ENCODE data around the gene NBPF4. TPM values are rescaled to one million over a fixed set of nuclear protein-coding genes. Genes with fewer than 3 reads are reported as not detected.

NBPF4 gene
- total and polyA plus RNA-seq, 10 of the 15 experiments (the other 5 are each of a cell fraction or from before 2014, with no cell fraction given), result not detected

DNA sequence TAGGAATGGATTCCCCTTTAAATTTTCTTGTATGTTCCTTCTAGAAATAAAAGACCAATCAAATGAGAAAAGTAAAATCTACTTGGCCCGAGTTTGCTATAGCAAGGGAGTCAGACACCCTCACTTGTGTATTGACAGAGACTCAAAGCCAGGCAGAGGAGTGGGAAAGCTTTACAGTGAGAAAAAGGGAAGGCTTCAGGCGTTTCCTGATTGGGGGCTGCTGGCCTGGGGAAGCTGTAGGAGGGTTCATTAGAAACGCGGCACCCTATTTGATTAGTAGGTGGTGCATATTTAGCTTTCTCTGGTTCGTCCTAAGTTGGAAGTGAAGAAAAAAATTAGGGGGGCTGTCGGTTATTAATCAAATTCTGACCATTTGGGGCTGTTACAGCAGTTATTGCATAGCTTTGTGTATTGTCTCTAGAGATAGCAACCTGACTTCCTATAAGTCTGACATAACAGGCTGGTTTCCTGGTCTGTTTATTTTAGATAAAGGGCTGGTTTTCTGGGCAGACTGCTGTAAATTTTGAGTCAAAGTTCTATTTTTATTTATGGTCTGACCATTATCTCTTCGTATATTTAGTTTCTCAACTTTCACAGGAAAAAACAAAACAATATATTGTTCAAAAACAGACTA, 53.8 kb downstream of the NBPF4 start:
- FAIRE-seq, result no peak
- intact Hi-C loops (cut with micrococcal nuclease; ENCODE audit: unreplicated experiment) (loop anchor here (5.0 kb wide), 1 partner anchor 48 kb away; no protein-coding TSS in a partner anchor), in situ Hi-C loops (cut with MboI) (no loop called here)
- no TSS peak for BruUV-seq (replicated peaks)
- RAD21 ChIA-PET (ENCODE audit: unreplicated experiment), result no interaction called here
- WGBS (ENCODE audit: insufficient coverage, insufficient replicate concordance, low lambda C conversion rate, missing lambda C conversion rate), result 39% methylated on average over 7 of the region's 7 CpGs
- no peak overlapping the region for H3K9ac ChIP-seq (ENCODE audit: control insufficient read depth, insufficient read depth, low read length)
- no peaks in the 10 kb centered on the region for H3K9me3 ChIP-seq (replicated peaks; ENCODE audit: control insufficient read depth, insufficient read depth, low read length)
- H3K4me1 ChIP-seq (ENCODE audit: control insufficient read depth, insufficient read depth, low read length), result no peaks in the 10 kb centered on the region
- no peak for DNase-seq (ENCODE audit: low read depth, low spot score)
- no peak overlapping the region for H3K4me3 ChIP-seq
- no peak overlapping the region for H3K27ac ChIP-seq (ENCODE audit: control insufficient read depth, insufficient read depth)
- no peak overlapping the region for H2AFZ ChIP-seq (ENCODE audit: control insufficient read depth, low read depth, low read length)
- H3K27me3 ChIP-seq (replicated peaks in 1 of 2; ENCODE audit: control insufficient read depth in 2 of 2, insufficient read depth in 2 of 2, low read length in 1 of 2), result no peaks in the 10 kb centered on the region
- POLR2A ChIA-PET, result interaction anchor here (1.5 kb wide), 1 partner anchor 10 kb away, joined by 4 read pairs; the partner anchor contains the start of gene SLC25A24
- no peak overlapping the region for H3K4me2 ChIP-seq (ENCODE audit: control insufficient read depth, insufficient read depth)
- SMC1A ChIA-PET (ENCODE audit: uncharacterized antibody, unreplicated experiment), result interaction anchor here (1.1 kb wide), 1 partner anchor 10 kb away, joined by 3 read pairs; the partner anchor contains the start of gene SLC25A24
- no peaks in the 10 kb centered on the region for H4K20me1 ChIP-seq (ENCODE audit: control insufficient read depth, insufficient read depth)
- no peaks in the 10 kb centered on the region for H3K36me3 ChIP-seq (ENCODE audit: control insufficient read depth in 2 of 2, insufficient read depth in 2 of 2, low read length in 1 of 2)
- no peaks in the 10 kb centered on the region for H3K79me2 ChIP-seq (ENCODE audit: control insufficient read depth, insufficient read depth, low read length)
- ATAC-seq, result no peak
- CTCF ChIA-PET, result interaction anchor here (0.6 kb wide), 1 partner anchor 25 kb away, joined by 3 read pairs; no protein-coding TSS in a partner anchor
- TF ChIP-seq RFX5 (IDR thresholded peaks at IDR 0.05; ENCODE audit: low read depth, low read length) (no peak), MEF2B (IDR thresholded peaks at IDR 0.05; ENCODE audit: partially characterized antibody, poor library complexity, severe bottlenecking) (no peak), ELK1 (IDR thresholded peaks at IDR 0.05; ENCODE audit: low read depth, low read length) (no peak), POLR2AphosphoS2 (IDR thresholded peaks at IDR 0.05; ENCODE audit: low read depth, low read length) (no peak), YY1 (IDR thresholded peaks at IDR 0.05; ENCODE audit: low read depth, low read length) (no peak), ZNF622 (IDR thresholded peaks at IDR 0.05) (no peak), SMAD1 (IDR thresholded peaks at IDR 0.05; ENCODE audit: low read depth, partially characterized antibody) (no peak), BHLHE40 (IDR thresholded peaks at IDR 0.05; ENCODE audit: borderline replicate concordance in 1 of 2, low read depth in 2 of 2, low read length in 1 of 2) (no peak), HDAC2 (IDR thresholded peaks at IDR 0.05) (no peak), IRF3 (IDR thresholded peaks at IDR 0.05) (no peak), IKZF1 (conservative IDR thresholded peaks at IDR 0.05) (no peak), CHD4 (IDR thresholded peaks at IDR 0.05) (no peak), IRF5 (IDR thresholded peaks at IDR 0.05; ENCODE audit: borderline replicate concordance) (no peak), TAF1 (IDR thresholded peaks at IDR 0.05; ENCODE audit: borderline replicate concordance, low read depth, low read length) (no peak), NFIC (IDR thresholded peaks at IDR 0.05; ENCODE audit: low read depth, low read length) (no peak)
- TF ChIP-seq, protein P1, sequence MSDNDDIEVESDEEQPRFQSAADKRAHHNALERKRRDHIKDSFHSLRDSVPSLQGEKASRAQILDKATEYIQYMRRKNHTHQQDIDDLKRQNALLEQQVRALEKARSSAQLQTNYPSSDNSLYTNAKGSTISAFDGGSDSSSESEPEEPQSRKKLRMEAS (IDR thresholded peaks at IDR 0.05; ENCODE audit: low read depth, low read length), result no peak
